Mesenchymal stem cell (in vitro differentiated cells and primary cell): Measurements from ENCODE around the gene TNRC6A.
A peak's percentile ranks its signal among the peaks of the same experiment; 100 is the strongest.

ENCODE experiments used
- DNase-seq: peaks from one replicate; pipeline ENCODE4 v3.0.0-alpha.2; 2013
- H2AFZ ChIP-seq: one replicate; pipeline ENCODE4 v1.6.1; 2013; ENCODE audit warnings: low read depth, mild to moderate bottlenecking, control low read depth, inconsistent platforms, low read length, moderate library complexity
- H2AK5ac ChIP-seq: 2 replicates; pipeline ENCODE4 v1.6.1; 2013; ENCODE audit warnings: low read length, moderate library complexity, mild to moderate bottlenecking, inconsistent platforms; ENCODE audit not compliant: severe bottlenecking
- H2BK120ac ChIP-seq: one replicate; pipeline ENCODE4 v1.6.1; 2013; ENCODE audit warnings: low read depth, mild to moderate bottlenecking, inconsistent platforms, low read length, moderate library complexity
- H2BK12ac ChIP-seq, 2 experiments: one replicate each; pipeline ENCODE4 v1.6.1; 2013; ENCODE audit warnings: inconsistent platforms in 2 of 2, low read length in 2 of 2, mild to moderate bottlenecking in 2 of 2, moderate library complexity in 2 of 2, control low read depth in 1 of 2
- H2BK15ac ChIP-seq: one replicate; pipeline ENCODE4 v1.6.1; 2013; ENCODE audit warnings: mild to moderate bottlenecking, low read depth, inconsistent platforms; ENCODE audit not compliant: poor library complexity, severe bottlenecking
- H2BK5ac ChIP-seq: 2 replicates; pipeline ENCODE4 v1.6.1; 2013; ENCODE audit warnings: low read depth, mild to moderate bottlenecking, low read length, control low read depth, inconsistent platforms; ENCODE audit not compliant: poor library complexity, severe bottlenecking
- H3K14ac ChIP-seq, 2 experiments: one replicate each; pipeline ENCODE4 v1.6.1; 2013; ENCODE audit warnings: inconsistent platforms in 2 of 2, low read length in 2 of 2, control low read depth in 1 of 2, mild to moderate bottlenecking in 1 of 2, moderate library complexity in 1 of 2
- H3K18ac ChIP-seq, 2 experiments: one replicate each; pipeline ENCODE4 v1.6.1; 2013; ENCODE audit warnings: inconsistent platforms in 2 of 2, low read length in 2 of 2, control low read depth in 1 of 2, low read depth in 1 of 2, mild to moderate bottlenecking in 1 of 2
- H3K23ac ChIP-seq, 2 experiments: one replicate each; pipeline ENCODE4 v1.6.1; 2013; ENCODE audit warnings: inconsistent platforms in 2 of 2, low read length in 2 of 2, mild to moderate bottlenecking in 2 of 2, moderate library complexity in 2 of 2, control low read depth in 1 of 2
- H3K27ac ChIP-seq: 2 replicates; pipeline ENCODE4 v1.5.1; 2013; ENCODE audit warnings: mild to moderate bottlenecking, moderate library complexity, low read length, control low read depth, inconsistent platforms; ENCODE audit not compliant: poor library complexity, severe bottlenecking
- H3K27me3 ChIP-seq, 2 experiments: 2 replicates each; pipeline versions ENCODE4 v1.6.1 to v1.7.0; 2013; ENCODE audit warnings: low read length in 2 of 2, mild to moderate bottlenecking in 2 of 2, moderate library complexity in 2 of 2, control low read depth in 1 of 2, inconsistent platforms in 1 of 2; ENCODE audit not compliant: control insufficient read depth in 1 of 2, insufficient read depth in 1 of 2
- H3K36me3 ChIP-seq, 2 experiments: 2 replicates each; pipeline versions ENCODE4 v1.6.1 to v1.7.0; 2013; ENCODE audit warnings: low read length in 2 of 2, control low read depth in 1 of 2, inconsistent platforms in 1 of 2, low read depth in 1 of 2, mild to moderate bottlenecking in 1 of 2; ENCODE audit not compliant: insufficient read depth in 2 of 2, control insufficient read depth in 1 of 2
- H3K4ac ChIP-seq, 2 experiments: one replicate each; pipeline ENCODE4 v1.6.1; 2013; ENCODE audit warnings: inconsistent platforms in 2 of 2, low read length in 2 of 2, mild to moderate bottlenecking in 2 of 2, moderate library complexity in 2 of 2, control low read depth in 1 of 2, low read depth in 1 of 2
- H3K4me1 ChIP-seq: 2 replicates; pipeline ENCODE4 v1.6.1; 2013; ENCODE audit warnings: low read depth, low read length, control low read depth; ENCODE audit not compliant: control insufficient read depth, insufficient read depth
- H3K4me2 ChIP-seq: 2 replicates; pipeline ENCODE4 v1.6.1; 2013; ENCODE audit warnings: low read length, mild to moderate bottlenecking, inconsistent platforms; ENCODE audit not compliant: poor library complexity, severe bottlenecking
- H3K4me3 ChIP-seq, 2 experiments: 2 replicates each; pipeline versions ENCODE4 v1.5.1 to v1.7.0; 2013; ENCODE audit warnings: low read length in 2 of 2, mild to moderate bottlenecking in 2 of 2, control low read depth in 1 of 2, low read depth in 1 of 2; ENCODE audit not compliant: insufficient read depth in 1 of 2
- H3K79me1 ChIP-seq: replicated peaks from 2 replicates; pipeline ENCODE4 v1.6.1; 2013; ENCODE audit warnings: mild to moderate bottlenecking, control low read depth, low read length, inconsistent platforms; ENCODE audit not compliant: poor library complexity, severe bottlenecking
- H3K9ac ChIP-seq: 2 replicates; pipeline ENCODE4 v1.7.0; 2013; ENCODE audit warnings: mild to moderate bottlenecking, low read length, moderate library complexity
- H3K9me3 ChIP-seq: 2 replicates; pipeline ENCODE4 v1.7.0; 2013; ENCODE audit warnings: mild to moderate bottlenecking, low read length; ENCODE audit not compliant: control insufficient read depth
- H4K8ac ChIP-seq: one replicate; pipeline ENCODE4 v1.6.1; 2013; ENCODE audit warnings: inconsistent platforms, mild to moderate bottlenecking, low read length, moderate library complexity
- H4K91ac ChIP-seq: one replicate; pipeline ENCODE4 v1.6.1; 2013; ENCODE audit warnings: mild to moderate bottlenecking, low read length, inconsistent platforms
- WGBS: methylation state at CpG from one replicate; pipeline ENCODE4 v1.1.7; 2013; ENCODE audit warnings: mixed read lengths; 5-methylcytosine and 5-hydroxymethylcytosine counted together

The TNRC6A gene

DNA sequence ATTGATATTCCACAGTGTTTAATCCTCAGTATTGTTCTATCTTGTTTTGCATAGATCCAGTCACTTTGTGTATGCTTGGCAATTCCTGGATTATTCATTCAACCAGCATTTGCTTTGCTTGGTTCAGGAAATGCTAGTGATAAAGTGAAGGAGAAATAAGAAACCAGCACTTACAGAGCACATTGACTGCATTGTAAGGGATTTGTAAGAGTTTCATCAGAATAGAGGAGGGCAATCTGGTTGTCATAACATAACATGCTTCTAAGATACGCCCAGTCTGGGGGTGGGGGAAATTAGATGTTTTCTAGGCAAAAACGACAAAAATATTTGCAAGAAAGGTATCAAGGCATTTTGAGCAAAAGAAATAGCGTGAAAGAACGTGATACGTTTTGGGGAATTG lies 40.4 kb downstream of the TNRC6A start:
- H2AK5ac ChIP-seq, result no peak overlapping the region
- WGBS, result 94% methylated on average over 5 of the region's 5 CpGs
- H2BK120ac ChIP-seq, result no peak overlapping the region

DNA sequence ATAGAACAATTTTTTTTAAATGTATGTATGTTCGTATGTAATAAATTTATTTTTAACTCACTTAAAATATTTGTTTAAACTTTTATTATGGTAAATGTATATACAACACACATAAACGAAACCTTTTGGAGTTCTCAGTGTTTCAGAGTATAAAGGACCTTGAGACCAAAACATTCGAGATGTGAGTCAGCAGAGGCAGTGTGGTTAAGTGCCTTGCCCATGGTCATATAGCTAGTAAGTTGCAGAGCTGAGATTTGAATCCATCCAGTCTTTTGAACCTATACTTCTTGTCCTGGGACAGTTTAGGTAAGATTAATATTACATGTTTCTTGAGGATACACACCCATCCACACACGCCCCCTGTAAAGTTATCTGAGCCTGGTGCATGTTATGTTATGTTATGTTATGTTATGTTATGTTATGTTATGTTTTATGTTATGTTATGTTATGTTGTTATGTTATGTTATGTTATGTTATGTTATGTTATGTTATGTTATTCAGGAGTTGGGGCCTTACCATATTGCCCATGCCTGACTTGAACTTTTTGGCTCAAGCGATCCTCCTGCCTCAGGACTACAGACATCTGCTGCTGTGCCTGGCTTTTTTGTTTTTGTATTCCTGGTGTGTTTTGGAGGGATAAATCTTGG lies 41.8 kb downstream of the TNRC6A start:
- H2BK5ac ChIP-seq, result no peak overlapping the region
- H3K4me1 ChIP-seq, result no peaks in the 10 kb centered on the region
- H3K14ac ChIP-seq, result no peak overlapping the region
- H2BK120ac ChIP-seq, result no peak overlapping the region
- no peak overlapping the region for H3K27ac ChIP-seq
- H3K23ac ChIP-seq, result no peak overlapping the region
- DNase-seq, result peak; percentile 71
- H3K18ac ChIP-seq, result no peak overlapping the region
- H3K9me3 ChIP-seq, result no peaks in the 10 kb centered on the region
- H4K91ac ChIP-seq, result no peak overlapping the region
- no peak overlapping the region for H4K8ac ChIP-seq
- 82% methylated on average over 3 of the region's 5 CpGs for WGBS
- no peak overlapping the region for H3K4me3 ChIP-seq
- no peak overlapping the region for H3K9ac ChIP-seq
- peaks cover 10% of the 10 kb centered on the region for H3K79me1 ChIP-seq
- no peak overlapping the region for H3K4me2 ChIP-seq
- H3K4ac ChIP-seq, result no peak overlapping the region
- H2AK5ac ChIP-seq, result no peak overlapping the region
- no peaks in the 10 kb centered on the region for H3K27me3 ChIP-seq
- peaks cover 4 to 30% of the 10 kb centered on the region in 2 experiments for H3K36me3 ChIP-seq
- no peak overlapping the region for H2AFZ ChIP-seq
- H2BK12ac ChIP-seq, result no peak overlapping the region
- H2BK15ac ChIP-seq, result no peak overlapping the region

More for the DNA sequence above, 40.4 kb downstream of the TNRC6A start:
- Histone ChIP-seq H4K8ac (no peak overlapping the region), H2AFZ (no peak overlapping the region), H2BK12ac (no peak overlapping the region), H3K4me2 (no peak overlapping the region), H3K14ac (no peak overlapping the region), H3K27me3 (no peaks in the 10 kb centered on the region), H2BK5ac (no peak overlapping the region), H3K23ac (no peak overlapping the region), H3K4ac (no peak overlapping the region), H3K4me1 (no peaks in the 10 kb centered on the region), H2BK15ac (no peak overlapping the region), H4K91ac (no peak overlapping the region), H3K4me3 (no peak overlapping the region), H3K27ac (no peak overlapping the region), H3K79me1 (peaks cover 10% of the 10 kb centered on the region), H3K18ac (no peak overlapping the region), H3K9me3 (no peaks in the 10 kb centered on the region), H3K36me3 (peaks cover 4 to 41% of the 10 kb centered on the region in 2 experiments), H3K9ac (no peak overlapping the region)
- DNase-seq, result peak; percentile 66

DNA sequence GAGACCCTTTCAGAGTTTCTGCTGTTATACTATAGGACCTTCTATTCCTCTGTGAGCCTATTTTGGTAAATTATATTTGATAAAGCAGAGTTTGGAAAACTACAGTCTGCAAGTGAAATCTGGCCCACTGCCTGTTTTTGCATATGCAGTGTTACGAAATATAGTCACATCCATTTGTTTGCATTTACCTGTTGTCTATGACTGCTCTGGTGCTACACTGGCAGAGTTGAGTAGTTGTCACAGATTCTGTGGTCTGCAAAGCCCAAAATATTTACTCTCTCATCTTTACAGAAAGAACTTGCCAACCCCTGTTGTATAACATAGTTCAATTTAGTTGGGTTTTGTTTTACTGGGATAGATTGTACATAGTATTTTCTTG lies 42.3 kb downstream of the TNRC6A start:
- H2BK12ac ChIP-seq, result no peak overlapping the region
- no peak overlapping the region for H3K4me2 ChIP-seq
- no peak overlapping the region for H3K4ac ChIP-seq
- no peaks in the 10 kb centered on the region for H3K27me3 ChIP-seq
- H3K18ac ChIP-seq, result no peak overlapping the region
- H3K27ac ChIP-seq, result no peak overlapping the region
- H3K23ac ChIP-seq, result no peak overlapping the region
- no peak overlapping the region for H2AK5ac ChIP-seq
- H3K79me1 ChIP-seq, result peaks cover 10% of the 10 kb centered on the region
- H3K9me3 ChIP-seq, result no peaks in the 10 kb centered on the region
- H3K36me3 ChIP-seq, result peaks cover 5 to 27% of the 10 kb centered on the region in 2 experiments
- H2BK120ac ChIP-seq, result no peak overlapping the region
- no peak overlapping the region for H4K8ac ChIP-seq
- no peak overlapping the region for H2AFZ ChIP-seq
- WGBS, result 100% methylated on average over 1 of the region's 1 CpG
- peak; percentile 26 for DNase-seq
- no peak overlapping the region for H3K14ac ChIP-seq
- H4K91ac ChIP-seq, result no peak overlapping the region
- H3K9ac ChIP-seq, result no peak overlapping the region
- H2BK5ac ChIP-seq, result no peak overlapping the region
- H3K4me1 ChIP-seq, result no peaks in the 10 kb centered on the region
- H2BK15ac ChIP-seq, result no peak overlapping the region
- H3K4me3 ChIP-seq, result no peak overlapping the region

DNA sequence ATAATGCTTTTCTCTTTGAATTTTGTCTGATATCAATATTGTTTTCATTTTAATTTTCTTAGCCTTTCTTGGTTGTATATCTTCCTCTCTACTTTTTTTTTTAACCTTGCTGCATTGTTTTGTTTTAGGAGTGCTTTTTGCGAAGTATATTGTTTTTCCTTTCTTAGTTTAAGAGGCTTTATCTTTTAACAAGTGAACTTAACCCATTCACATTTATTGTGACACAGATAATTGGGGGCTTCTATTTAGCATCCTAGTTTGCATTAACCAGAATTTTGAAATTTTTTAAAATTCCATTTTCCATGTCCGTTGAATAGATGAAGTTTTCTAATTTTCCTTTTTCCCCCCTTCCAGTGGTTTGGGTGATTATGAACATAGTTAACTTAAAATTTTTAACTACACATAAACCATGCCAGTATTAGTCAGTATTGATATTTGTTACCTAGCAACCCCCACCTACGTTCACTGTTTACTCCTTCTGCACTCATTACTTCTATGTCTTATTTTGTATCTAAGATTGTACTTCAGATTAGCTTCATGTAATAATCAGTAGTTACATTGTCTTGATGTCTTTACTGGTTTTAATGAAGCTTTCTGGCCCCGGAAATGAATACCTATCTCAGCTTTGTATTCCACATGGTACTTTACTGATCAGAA lies 44.4 kb downstream of the TNRC6A start:
- Histone ChIP-seq H4K91ac (no peak overlapping the region), H3K79me1 (peaks cover 19% of the 10 kb centered on the region), H3K9ac (no peak overlapping the region), H2BK15ac (no peak overlapping the region), H3K23ac (no peak overlapping the region), H3K9me3 (no peaks in the 10 kb centered on the region), H3K14ac (no peak overlapping the region), H3K27ac (no peak overlapping the region), H3K4me2 (no peak overlapping the region), H3K18ac (no peak overlapping the region), H2AK5ac (no peak overlapping the region), H2AFZ (no peak overlapping the region), H3K36me3 (peaks cover 9 to 42% of the 10 kb centered on the region in 2 experiments), H2BK120ac (no peak overlapping the region), H3K27me3 (no peaks in the 10 kb centered on the region), H3K4me3 (no peak overlapping the region), H2BK5ac (no peak overlapping the region), H4K8ac (no peak overlapping the region), H2BK12ac (no peak overlapping the region), H3K4ac (no peak overlapping the region), H3K4me1 (peaks cover 2% of the 10 kb centered on the region)
- WGBS, result 80% methylated on average over 1 of the region's 4 CpGs
- no peak for DNase-seq
